Astrocyte (in vitro differentiated cells and primary cell): Measurements from ENCODE around the gene GRIN3B. TPM values are rescaled to one million over a fixed set of nuclear protein-coding genes. Genes with fewer than 3 reads are reported as not detected.

Experiments
- DNase-seq: peaks from one replicate; pipeline ENCODE4 v3.0.0-alpha.2; 2010; ENCODE audit warnings: low read depth
- FAIRE-seq: peaks from 2 replicates; lab custom pipeline; 2011; peaks lifted over from hg19 to GRCh38; lab: Jason Lieb, UNC
- H2AFZ ChIP-seq: 2 replicates; pipeline ENCODE4 v1.6.0; 2012; ENCODE audit warnings: low read depth, low read length, inconsistent platforms
- H3K27ac ChIP-seq: 2 replicates; pipeline ENCODE4 v1.5.1; 2011; ENCODE audit warnings: low read depth, low read length, inconsistent platforms
- H3K27me3 ChIP-seq: 2 replicates; pipeline ENCODE4 v1.6.0; 2011; ENCODE audit warnings: low read length, inconsistent platforms; ENCODE audit not compliant: insufficient read depth
- H3K36me3 ChIP-seq: 2 replicates; pipeline ENCODE4 v1.5.1; 2011; ENCODE audit warnings: low read length, inconsistent platforms; ENCODE audit not compliant: insufficient read depth
- H3K4me1 ChIP-seq: 2 replicates; pipeline ENCODE4 v1.5.1; 2011; ENCODE audit warnings: low read length, inconsistent platforms; ENCODE audit not compliant: insufficient read depth
- H3K4me2 ChIP-seq: 2 replicates; pipeline ENCODE4 v1.6.0; 2012; ENCODE audit warnings: low read length, inconsistent platforms
- H3K4me3 ChIP-seq: 2 replicates; pipeline ENCODE4 v1.5.1; 2011; ENCODE audit warnings: low read depth, mild to moderate bottlenecking, low read length, inconsistent platforms; ENCODE audit not compliant: insufficient read depth
- H3K79me2 ChIP-seq: 2 replicates; pipeline ENCODE4 v1.6.0; 2012; ENCODE audit warnings: mild to moderate bottlenecking, low read length, inconsistent platforms; ENCODE audit not compliant: insufficient read depth
- H3K9ac ChIP-seq: 2 replicates; pipeline ENCODE4 v1.6.0; 2012; ENCODE audit warnings: mild to moderate bottlenecking, low read length, inconsistent platforms
- H3K9me3 ChIP-seq: 2 replicates; pipeline ENCODE4 v1.5.1; 2012; ENCODE audit warnings: low read depth, mild to moderate bottlenecking, low read length, inconsistent platforms; ENCODE audit not compliant: insufficient read depth
- H4K20me1 ChIP-seq: 2 replicates; pipeline ENCODE4 v1.6.0; 2012; ENCODE audit warnings: low read length, inconsistent platforms; ENCODE audit not compliant: insufficient read depth
- H3K27ac Mint-ChIP-seq: one replicate; pipeline ENCODE4 v1.8.0; 2021; ENCODE audit warnings: mild to moderate bottlenecking, mixed read lengths; ENCODE audit not compliant: unreplicated experiment
- H3K27me3 Mint-ChIP-seq: one replicate; pipeline ENCODE4 v1.8.0; 2021; ENCODE audit warnings: low read depth, mixed read lengths; ENCODE audit not compliant: unreplicated experiment
- H3K36me3 Mint-ChIP-seq: one replicate; pipeline ENCODE4 v1.8.0; 2021; ENCODE audit warnings: low read depth, mixed read lengths; ENCODE audit not compliant: unreplicated experiment
- H3K4me1 Mint-ChIP-seq: one replicate; pipeline ENCODE4 v1.8.0; 2021; ENCODE audit warnings: low read depth, mixed read lengths; ENCODE audit not compliant: unreplicated experiment
- H3K4me3 Mint-ChIP-seq: one replicate; pipeline ENCODE4 v1.8.0; 2021; ENCODE audit warnings: mild to moderate bottlenecking, moderate library complexity, mixed read lengths; ENCODE audit not compliant: unreplicated experiment
- H3K9me3 Mint-ChIP-seq: one replicate; pipeline ENCODE4 v1.8.0; 2021; ENCODE audit warnings: mild to moderate bottlenecking, mixed read lengths; ENCODE audit not compliant: unreplicated experiment
- CTCF ChIP-seq: IDR thresholded peaks from 2 replicates; pipeline ENCODE4 v1.5.1; 2011; ENCODE audit warnings: low read depth, mild to moderate bottlenecking, inconsistent platforms, low read length, moderate library complexity; ENCODE audit not compliant: insufficient read depth
- EZH2 ChIP-seq: IDR thresholded peaks from 2 replicates; pipeline ENCODE4 v1.6.1; 2012; ENCODE audit warnings: mild to moderate bottlenecking, low read length, inconsistent platforms; ENCODE audit not compliant: insufficient read depth
- total RNA-seq: library from RNA; stranded (reverse); gene quantifications from 2 replicates; pipeline ENCODE4 v1.2.1, GENCODE V29; 2021

GRIN3B gene
- total RNA-seq, 1 donor from 2014 or later = 2.7 TPM

GRCh38 chr19:1018393-1018792 lies 18.2 kb downstream of the GRIN3B start:
- Mint-ChIP-seq H3K36me3 (no peaks in the 10 kb centered on the region), H3K27ac (no peak overlapping the region), H3K4me3 (peak overlapping the region; percentile 95), H3K9me3 (no peaks in the 10 kb centered on the region), H3K27me3 (no peaks in the 10 kb centered on the region), H3K4me1 (peaks cover 22% of the 10 kb centered on the region)
- no peak for FAIRE-seq
- TF ChIP-seq CTCF = no peak
- TF ChIP-seq EZH2 = no peak
- Histone ChIP-seq H3K27me3 (no peaks in the 10 kb centered on the region), H3K27ac (no peak overlapping the region), H4K20me1 (peaks cover 72% of the 10 kb centered on the region), H3K79me2 (peaks cover 76% of the 10 kb centered on the region), H3K9ac (no peak overlapping the region), H3K36me3 (no peaks in the 10 kb centered on the region), H3K4me3 (no peak overlapping the region), H3K4me1 (peaks cover 34% of the 10 kb centered on the region), H3K9me3 (no peaks in the 10 kb centered on the region), H2AFZ (no peak overlapping the region), H3K4me2 (no peak overlapping the region)
- no peak for DNase-seq

GRCh38 chr19:1018932-1019615 lies 18.9 kb downstream of the GRIN3B start:
- H3K4me3 Mint-ChIP-seq = peak overlapping the region; percentile 95
- Histone ChIP-seq H3K36me3 (no peaks in the 10 kb centered on the region), H3K9me3 (no peaks in the 10 kb centered on the region), H3K27ac (no peak overlapping the region), H2AFZ (no peak overlapping the region), H3K4me1 (peaks cover 34% of the 10 kb centered on the region), H3K79me2 (peaks cover 69% of the 10 kb centered on the region), H3K4me3 (peak overlapping the region; percentile 83), H3K9ac (peak overlapping the region; percentile 92), H3K27me3 (no peaks in the 10 kb centered on the region), H4K20me1 (peaks cover 65% of the 10 kb centered on the region), H3K4me2 (peak overlapping the region; percentile 100)
- H3K4me1 Mint-ChIP-seq = peaks cover 22% of the 10 kb centered on the region
- H3K27ac Mint-ChIP-seq = peak overlapping the region; percentile 75
- H3K27me3 Mint-ChIP-seq = no peaks in the 10 kb centered on the region
- no peak for TF ChIP-seq CTCF
- TF ChIP-seq EZH2 = no peak
- no peak for DNase-seq
- FAIRE-seq = no peak
- no peaks in the 10 kb centered on the region for H3K36me3 Mint-ChIP-seq
- H3K9me3 Mint-ChIP-seq = no peaks in the 10 kb centered on the region

GRCh38 chr19:1019616-1019961 lies 19.4 kb downstream of the GRIN3B start:
- Histone ChIP-seq H3K4me3 (peak overlapping the region; percentile 83), H3K27ac (no peak overlapping the region), H2AFZ (no peak overlapping the region), H3K4me2 (peak overlapping the region; percentile 100), H3K36me3 (no peaks in the 10 kb centered on the region), H3K9me3 (no peaks in the 10 kb centered on the region), H3K79me2 (peaks cover 64% of the 10 kb centered on the region), H3K9ac (peak overlapping the region; percentile 92), H3K4me1 (peaks cover 34% of the 10 kb centered on the region), H3K27me3 (no peaks in the 10 kb centered on the region), H4K20me1 (peaks cover 60% of the 10 kb centered on the region)
- Mint-ChIP-seq H3K4me3 (peak overlapping the region; percentile 95), H3K27me3 (no peaks in the 10 kb centered on the region), H3K27ac (peak overlapping the region; percentile 86), H3K4me1 (peaks cover 22% of the 10 kb centered on the region), H3K9me3 (no peaks in the 10 kb centered on the region), H3K36me3 (no peaks in the 10 kb centered on the region)
- FAIRE-seq = no peak
- TF ChIP-seq CTCF (no peak), EZH2 (no peak)
- no peak for DNase-seq
